Fibroblast of upper back skin (primary cell): ENCODE data around the gene KRTAP21-2.
"Not testable (repeated sequence)": the region's sequence is repeated elsewhere in the genome, so short reads cannot be mapped to it uniquely, and the experiment has no call there.

Experiments
- DNase-seq: peaks from one replicate; pipeline ENCODE4 v3.0.0-alpha.2; 2013

The KRTAP21-2 gene

DNA sequence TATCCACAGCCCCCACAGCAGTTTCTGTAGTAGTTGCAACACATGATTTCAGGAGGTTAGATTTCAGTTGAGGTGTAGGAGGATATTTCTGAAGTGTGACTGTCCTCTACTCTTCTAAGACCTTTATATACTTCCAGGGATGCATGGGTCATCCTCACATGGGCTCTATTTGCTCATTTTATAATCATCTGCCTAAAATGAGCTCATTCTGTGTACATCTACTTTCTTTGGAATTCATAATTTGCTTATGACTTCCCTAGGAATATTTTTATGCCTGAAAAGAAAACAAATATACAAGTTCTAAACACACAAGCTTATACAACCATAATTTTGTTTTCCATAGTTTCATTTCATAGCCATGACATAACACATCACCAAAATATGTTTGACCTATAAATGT is at the start of gene KRTAP21-2:
Gene KRTAP21-2, minus strand, starts transcription at position 101 of the 400 bp plus-strand sequence. Its CDS starts 57 bp downstream, at position 44.
- no peak for DNase-seq

DNA sequence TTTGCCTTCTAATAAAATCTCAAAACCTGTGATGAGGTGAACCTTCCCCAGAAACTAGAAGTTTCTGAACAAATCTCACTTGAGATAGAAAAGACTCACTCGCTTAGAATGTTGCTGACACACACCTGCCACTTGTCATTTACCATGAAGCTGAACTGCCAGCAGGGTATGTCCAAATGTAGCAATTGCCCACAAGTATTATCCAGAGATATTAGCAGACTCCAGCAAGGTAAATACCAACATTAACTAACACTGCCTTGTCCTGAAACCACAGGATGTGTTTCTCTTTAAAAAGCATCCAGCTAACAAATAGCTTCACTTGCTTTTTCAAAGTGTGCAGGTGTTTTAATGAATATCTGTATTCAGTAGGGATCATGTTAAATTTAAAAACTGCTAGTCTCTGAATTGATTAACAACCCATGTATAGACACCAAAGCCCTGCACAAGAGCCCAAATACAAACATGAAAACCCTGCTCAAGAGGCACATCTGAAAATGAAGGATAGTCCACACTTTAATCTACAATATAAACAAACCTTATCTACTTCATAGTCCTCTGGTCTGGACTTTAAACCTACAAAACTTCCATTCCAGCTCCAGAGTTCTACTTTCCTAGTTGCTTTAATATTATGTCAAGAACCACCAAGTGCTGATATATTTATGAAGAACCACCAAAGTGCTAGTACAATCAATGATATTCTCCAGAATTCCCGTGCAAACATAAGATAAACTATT is 46.7 kb upstream of the KRTAP21-2 start:
- DNase-seq, result no peak

DNA sequence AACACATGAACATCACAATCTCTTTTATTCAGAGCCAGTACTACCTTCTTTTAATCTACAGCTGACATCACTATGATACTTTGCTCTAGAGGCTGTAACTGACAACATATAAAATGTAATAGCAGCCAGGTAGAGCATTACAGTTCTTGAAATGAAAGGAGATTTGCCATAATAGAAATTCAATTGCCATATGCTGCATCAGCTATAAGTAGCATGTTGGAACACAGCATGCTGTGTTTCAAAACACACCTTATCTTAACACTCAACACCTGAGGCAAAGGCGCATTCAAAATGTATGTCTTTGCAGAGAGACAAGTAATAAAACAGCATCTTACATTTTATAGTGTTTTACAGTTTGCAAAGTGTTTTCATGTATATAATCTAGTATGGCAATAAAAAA is 32.2 kb upstream of the KRTAP21-2 start:
- no peak for DNase-seq

DNA sequence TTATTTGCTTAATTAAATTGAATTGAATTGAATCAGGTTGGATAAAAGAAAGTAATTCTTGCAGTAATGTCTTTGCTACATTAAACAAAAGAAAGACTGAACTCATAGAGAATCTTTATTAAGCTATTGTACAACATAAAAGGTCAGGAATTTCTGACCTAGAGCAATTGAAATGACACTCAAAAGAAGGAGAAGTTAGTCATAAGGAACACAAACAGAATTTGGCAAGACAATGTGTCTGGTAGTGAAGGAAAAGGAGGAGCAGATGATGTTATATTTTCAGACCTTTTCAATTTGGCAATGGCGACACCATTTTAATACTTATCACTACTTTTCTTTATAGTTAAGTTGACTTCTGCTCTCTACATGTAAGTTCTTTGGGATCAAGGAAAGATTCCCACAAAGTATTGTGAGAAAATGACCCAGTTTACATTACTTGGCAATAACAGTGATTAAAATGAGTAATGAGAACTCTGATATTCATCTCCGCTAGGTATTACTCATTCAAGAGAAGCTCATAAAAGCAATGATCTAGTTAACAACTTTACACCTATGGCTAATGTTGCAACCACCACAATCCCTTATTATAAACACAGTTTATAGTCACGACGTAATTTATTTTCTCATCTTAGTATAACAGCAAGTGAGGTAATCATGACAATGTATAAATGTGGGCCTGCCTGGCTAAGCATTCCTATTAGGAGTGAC is 22.8 kb upstream of the KRTAP21-2 start:
- DNase-seq, result no peak

DNA sequence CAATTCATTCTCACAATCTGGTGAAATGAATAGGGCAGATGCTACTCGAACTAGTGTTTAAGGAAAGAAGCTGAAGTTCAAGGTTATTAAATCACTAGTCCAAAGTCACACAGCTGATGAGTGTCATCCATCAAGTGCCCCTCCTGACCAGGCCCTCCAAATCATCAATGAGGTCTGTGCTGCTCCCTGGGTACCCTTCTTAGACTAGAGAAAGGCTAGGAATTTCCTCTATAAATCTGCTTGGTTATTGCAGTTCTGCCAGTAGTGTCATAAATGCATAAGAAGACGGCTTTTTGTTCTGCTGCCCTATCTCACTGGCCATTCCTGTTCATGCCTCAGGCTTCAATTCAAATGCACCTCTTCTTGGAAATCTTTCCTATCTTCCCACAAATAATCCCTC is 13.7 kb upstream of the KRTAP21-2 start:
- DNase-seq, result no peak

DNA sequence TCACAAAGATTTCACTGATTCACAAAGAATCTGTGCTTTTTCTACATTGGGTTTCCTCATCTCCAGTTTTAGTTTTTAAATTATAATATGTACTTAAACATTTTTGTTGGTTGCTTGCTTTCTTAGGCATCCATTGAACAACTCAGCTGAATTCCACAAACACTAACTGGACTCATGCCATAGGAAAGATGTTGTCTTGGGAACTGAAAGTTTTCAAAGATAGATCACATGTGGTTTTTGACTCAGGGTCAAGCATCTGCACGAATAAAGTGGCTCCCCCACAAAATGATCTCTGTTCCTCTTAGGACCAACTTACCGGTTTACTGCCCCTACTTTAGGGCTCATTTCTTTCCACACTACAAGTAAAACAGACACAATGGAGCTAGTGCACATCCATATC is 11.2 kb upstream of the KRTAP21-2 start:
- DNase-seq, result peak; percentile 1

DNA sequence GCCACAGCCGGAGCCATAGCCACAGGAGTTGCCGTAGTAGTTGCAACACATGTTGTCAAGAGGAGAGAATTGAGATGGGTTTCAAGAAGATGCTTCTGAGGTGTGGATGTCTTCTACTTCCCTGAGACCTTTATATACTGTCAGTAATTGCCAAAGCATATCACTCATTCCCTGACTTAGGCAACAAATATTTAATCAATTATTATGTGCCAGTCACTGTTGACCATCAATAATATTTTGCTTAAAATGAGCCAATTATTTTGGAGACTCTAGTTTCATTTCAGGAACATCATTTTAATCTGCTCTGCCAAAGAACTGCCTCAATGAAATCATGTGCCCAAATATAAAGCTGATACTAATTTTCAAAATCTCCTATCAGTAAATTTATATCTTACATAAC is 8.3 kb upstream of the KRTAP21-2 start, which contains the start of gene KRTAP21-1:
Gene KRTAP21-1, minus strand, starts transcription at position 101 of the 400 bp plus-strand sequence. Its CDS starts 50 bp downstream, at position 51.
- DNase-seq, result not testable (repeated sequence)

DNA sequence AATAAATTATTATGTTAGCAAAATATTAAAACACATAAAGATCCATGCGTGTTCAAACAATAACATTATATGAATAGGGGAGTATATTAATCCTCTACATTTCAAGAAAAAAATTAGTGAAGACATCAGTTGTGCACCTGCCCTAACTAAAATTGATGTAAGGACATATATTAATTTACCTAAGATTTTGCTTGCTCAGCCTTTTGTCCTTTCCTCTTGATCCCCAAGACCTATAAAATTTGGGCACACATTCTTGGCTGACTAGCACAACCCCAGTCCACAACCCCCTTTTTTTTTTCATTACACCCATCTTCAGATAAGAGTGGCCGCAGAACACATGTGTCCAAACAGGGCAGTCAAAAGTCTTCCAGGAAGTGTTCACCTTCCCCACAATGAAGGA is 6.6 kb downstream of the KRTAP21-2 start:
- DNase-seq, result no peak

DNA sequence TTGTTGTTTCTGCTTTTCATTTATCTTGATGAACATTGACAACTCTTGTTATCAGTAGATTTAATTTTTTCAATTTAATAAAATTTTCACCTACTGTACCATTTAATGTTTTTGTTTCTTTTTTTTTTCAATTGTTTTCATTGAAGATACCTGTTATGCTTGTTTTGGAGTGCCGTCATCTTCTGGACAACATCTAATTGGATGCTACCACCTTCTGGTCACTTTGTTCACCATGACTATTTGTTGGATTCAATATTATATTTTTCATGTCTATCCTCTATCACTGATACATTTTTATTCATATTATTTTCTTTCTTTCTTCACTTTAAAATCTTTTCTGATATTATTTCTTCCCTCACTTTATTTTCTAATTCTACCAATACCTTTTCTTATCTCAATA is 14.0 kb downstream of the KRTAP21-2 start:
- DNase-seq, result peak; percentile 4

DNA sequence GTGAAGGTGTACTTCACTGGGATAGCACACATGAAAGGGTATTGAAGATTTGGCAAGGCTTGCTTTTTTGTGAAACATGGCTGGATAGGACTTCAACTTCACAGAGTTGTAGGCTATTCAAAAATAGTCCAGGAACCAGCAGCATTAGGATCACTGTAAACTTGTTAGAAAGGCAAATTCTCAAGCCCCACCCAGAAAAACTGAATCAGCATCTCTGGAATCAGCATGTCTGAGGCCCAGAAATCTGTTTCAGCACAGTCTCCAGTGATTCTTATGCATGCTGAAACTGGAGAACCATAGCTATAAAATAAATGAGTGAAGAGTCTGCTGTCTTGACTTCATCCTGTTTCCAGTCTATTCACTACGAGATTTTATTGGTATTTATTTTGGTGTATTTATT is 20.3 kb downstream of the KRTAP21-2 start:
- DNase-seq, result no peak

DNA sequence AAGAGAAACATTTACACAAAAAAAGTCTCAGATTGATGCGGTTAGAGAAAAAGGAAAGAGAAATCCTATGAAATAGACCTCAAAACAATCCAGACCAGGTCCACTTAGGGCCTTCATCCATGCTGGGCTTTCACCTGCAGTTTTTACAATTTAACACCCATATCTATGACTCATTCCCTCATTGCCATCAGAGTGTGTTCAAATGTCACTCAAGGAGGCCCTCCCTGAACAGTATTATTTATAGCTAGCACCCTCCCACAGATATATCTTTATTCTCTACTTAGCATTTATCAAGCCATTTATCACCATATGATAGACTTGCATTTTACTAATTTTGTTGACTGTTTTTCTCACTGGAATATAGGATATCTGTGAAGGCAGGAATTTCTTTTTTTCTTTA is 27.7 kb downstream of the KRTAP21-2 start:
- no peak for DNase-seq

DNA sequence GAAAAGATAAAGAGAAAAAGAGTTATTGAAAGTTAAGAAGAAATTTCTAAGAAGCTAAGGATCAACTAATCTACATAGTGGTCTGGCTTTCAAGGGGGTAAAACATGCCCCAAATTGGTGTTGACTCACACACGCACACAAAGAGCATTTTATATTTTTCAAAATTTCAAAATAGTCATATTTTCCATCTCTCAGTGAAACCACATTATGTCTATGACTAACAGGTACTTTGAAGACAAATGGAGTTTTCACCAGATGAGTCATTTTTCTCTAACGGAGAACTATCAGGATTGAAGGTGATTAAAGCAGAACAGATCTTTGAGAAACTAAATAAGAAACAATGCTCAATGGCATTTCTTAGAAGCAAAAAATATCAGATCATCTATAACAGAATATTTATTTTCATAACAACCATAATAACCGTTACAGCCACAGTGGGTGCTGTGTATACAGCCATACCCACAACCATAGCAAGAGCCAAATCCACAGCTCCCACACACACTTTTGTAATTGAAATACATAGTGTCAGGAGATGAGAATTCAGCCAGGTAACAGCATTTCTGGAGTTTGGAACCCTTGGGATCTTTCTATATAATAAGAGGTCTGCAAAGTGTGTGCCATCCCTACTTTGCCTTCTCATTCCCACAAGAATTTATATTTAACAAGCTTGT is 28.7 kb downstream of the KRTAP21-2 start, which contains the start of gene KRTAP21-3:
Gene KRTAP21-3, minus strand, starts transcription at position 539 of the 671 bp plus-strand sequence. Its CDS starts 18 bp downstream, at position 521.
- DNase-seq, result peak; percentile 92

DNA sequence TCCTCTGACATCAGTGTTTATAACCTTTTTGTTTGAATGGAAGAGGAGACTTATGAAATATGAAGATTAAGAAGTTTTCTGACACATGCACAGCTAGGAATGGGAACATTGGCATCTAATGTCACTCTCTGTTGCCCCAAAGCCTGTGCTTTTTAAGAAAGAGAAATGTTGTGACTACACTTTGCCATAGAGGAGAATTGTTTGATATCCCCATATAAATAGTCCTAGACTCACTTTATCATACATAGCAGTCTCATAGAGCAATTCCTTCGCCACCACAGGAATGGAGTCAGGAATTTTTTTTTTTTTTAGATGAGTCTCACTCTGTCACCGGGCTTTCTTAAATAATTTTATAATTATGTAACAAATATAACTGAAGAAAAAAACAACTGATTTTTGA is 30.0 kb downstream of the KRTAP21-2 start:
- DNase-seq, result peak; percentile 71

DNA sequence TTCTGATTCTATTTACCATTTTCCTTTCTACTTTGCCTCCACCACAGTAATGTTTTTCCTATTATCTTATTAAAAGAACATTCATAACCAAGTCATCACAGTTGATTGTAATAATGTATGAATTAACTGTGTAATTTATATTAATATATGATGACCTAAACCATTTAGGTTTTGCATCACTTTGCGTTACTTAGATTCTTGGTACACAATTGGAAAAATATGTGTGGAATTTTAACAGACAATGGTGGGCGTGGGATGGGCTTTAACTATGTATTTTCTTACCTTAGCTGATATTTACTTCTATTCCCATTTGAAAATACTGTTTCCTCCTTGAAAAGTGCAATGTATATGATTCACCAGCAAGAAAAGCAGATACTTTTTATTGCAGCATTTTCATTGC is 32.1 kb downstream of the KRTAP21-2 start:
- DNase-seq, result peak; percentile 58

DNA sequence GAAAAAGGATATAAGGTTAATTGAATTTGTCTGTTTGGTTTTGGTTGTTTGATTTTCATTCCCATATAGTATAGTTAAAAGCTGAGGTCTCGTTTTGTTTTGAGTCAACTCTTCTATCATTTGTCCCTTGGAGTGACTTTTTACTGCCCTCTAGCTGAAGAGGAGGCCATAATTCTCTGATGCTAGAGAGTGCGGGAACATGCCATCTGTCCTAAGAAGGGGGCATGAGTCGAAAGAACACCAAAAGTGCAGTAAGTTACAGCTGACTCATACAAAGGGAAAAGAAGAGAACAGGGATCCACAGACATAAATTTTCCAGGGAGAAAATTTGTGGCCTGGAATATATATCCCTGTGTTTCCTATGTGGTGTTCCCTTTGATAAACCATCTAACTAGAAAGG is 32.6 kb downstream of the KRTAP21-2 start:
- peak; percentile 48 for DNase-seq

DNA sequence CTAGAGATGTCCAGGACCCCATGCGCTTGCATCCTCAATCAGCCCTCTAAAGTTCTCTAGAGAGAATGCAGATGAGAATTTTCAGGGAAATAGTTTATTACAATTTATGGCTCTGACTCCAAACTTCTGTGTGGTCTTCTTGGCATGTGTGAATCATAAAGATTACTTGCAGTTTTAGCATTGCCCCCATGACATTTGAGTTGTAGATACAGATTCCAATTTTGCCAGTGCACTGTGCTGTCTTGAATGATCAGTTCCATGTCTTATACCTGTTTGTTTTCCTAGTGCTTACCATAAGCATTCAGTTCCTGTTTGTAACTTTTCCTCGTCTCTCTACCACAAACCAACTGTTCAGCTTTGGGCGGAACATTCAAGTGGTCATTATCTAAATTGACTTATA is 33.3 kb downstream of the KRTAP21-2 start:
- DNase-seq, result peak; percentile 77

DNA sequence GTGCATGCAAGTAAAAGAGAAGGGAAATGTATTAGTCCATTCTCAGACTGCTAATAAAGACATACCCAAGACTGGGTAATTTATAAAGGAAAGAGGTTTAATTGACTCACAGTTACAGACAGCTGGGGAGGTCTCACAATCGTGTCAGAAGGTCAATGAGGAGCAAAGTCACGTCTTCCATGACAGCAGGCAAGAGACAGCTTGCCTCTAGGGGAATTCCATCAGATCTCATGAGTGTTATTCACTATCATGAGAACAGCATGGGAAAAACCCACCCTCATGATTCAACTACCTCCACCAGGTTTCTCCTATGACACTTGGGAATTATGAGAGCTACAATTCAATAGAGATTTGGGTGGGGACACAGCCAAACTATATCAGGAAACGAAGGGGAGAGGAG is 36.6 kb downstream of the KRTAP21-2 start:
- DNase-seq, result peak; percentile 4

DNA sequence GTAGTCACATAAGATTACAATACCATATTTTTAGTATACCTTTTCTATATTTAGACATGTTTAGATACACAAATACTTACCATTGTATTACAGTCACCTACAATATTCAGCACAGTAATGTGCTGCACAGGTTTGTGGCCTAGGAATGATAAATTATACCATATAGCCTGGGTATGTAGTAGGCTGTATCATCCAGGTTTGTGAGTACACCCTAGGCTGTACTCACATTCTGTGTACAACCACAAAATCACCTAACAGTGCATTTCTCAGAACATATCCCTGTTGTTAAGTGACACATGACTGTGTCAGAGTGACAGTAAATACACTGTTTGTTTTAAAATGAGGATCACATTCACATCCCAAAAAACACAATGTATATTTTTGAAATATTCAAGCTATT is 39.6 kb downstream of the KRTAP21-2 start:
- no peak for DNase-seq
